Inferior parietal cortex (tissue), 1 donor: Measurements from ENCODE around the gene MACROD2.

Source experiments
- DNase-seq: peaks from one replicate; pipeline ENCODE4 v3.0.0-alpha.2; 2016; ENCODE audit errors: extremely low spot score

The MACROD2 gene

GRCh38 chr20:15843777-15844176, 1848.5 kb downstream of the MACROD2 start:
- DNase-seq, result no peak

GRCh38 chr20:15847196-15847784, 1852.0 kb downstream of the MACROD2 start:
- DNase-seq, result no peak

- DNase-seq, result no peak
These were observed 1852.8 kb downstream of the MACROD2 start for GRCh38 chr20:15848126-15848525.

GRCh38 chr20:15848995-15849610, 1853.8 kb downstream of the MACROD2 start:
- DNase-seq, result peak; percentile 32

- no peak for DNase-seq
These were observed 1856.4 kb downstream of the MACROD2 start for GRCh38 chr20:15851576-15852215.

GRCh38 chr20:15854911-15855310, 1859.6 kb downstream of the MACROD2 start:
- DNase-seq, result no peak

- no peak for DNase-seq
These were observed 1862.0 kb downstream of the MACROD2 start for GRCh38 chr20:15857173-15857784.

- no peak for DNase-seq
These were observed 1863.7 kb downstream of the MACROD2 start for GRCh38 chr20:15859061-15859460.

GRCh38 chr20:15860850-15861249, 1865.5 kb downstream of the MACROD2 start:
- DNase-seq, result no peak

GRCh38 chr20:15862178-15862577, 1866.9 kb downstream of the MACROD2 start:
- no peak for DNase-seq

GRCh38 chr20:15863735-15864134, 1868.4 kb downstream of the MACROD2 start:
- DNase-seq, result no peak

- DNase-seq, result no peak
These were observed 1870.2 kb downstream of the MACROD2 start for GRCh38 chr20:15865553-15865952.

GRCh38 chr20:15866916-15867730, 1871.8 kb downstream of the MACROD2 start:
- no peak for DNase-seq

- no peak for DNase-seq
These were observed 1872.6 kb downstream of the MACROD2 start for GRCh38 chr20:15867899-15868298.

- peak; percentile 31 for DNase-seq
These were observed 1880.1 kb downstream of the MACROD2 start for GRCh38 chr20:15875446-15875845.

- DNase-seq, result no peak
These were observed 1887.2 kb downstream of the MACROD2 start for GRCh38 chr20:15882553-15882952.

GRCh38 chr20:15886250-15886649, 1890.9 kb downstream of the MACROD2 start:
- no peak for DNase-seq

GRCh38 chr20:15887387-15887786, 1892.1 kb downstream of the MACROD2 start:
- DNase-seq, result no peak

- DNase-seq, result no peak
These were observed 1893.7 kb downstream of the MACROD2 start for GRCh38 chr20:15889061-15889460.

- DNase-seq, result no peak
These were observed 1894.4 kb downstream of the MACROD2 start for GRCh38 chr20:15889514-15890256.

GRCh38 chr20:15890407-15890982, 1895.2 kb downstream of the MACROD2 start:
- DNase-seq, result no peak
